ENCODE results near the gene CLEC16A. TPM values are rescaled to one million over a fixed set of nuclear protein-coding genes. Genes with fewer than 3 reads are reported as not detected.
"Not testable (repeated sequence)": the region's sequence is repeated elsewhere in the genome, so short reads cannot be mapped to it uniquely, and the experiment has no call there.

The CLEC16A gene
- total RNA-seq, 1 donor from 2014 or later, result 32.4 TPM

GRCh38 chr16:10939649-10940234 is 4.6 kb upstream of the CLEC16A start:
- DNase-seq (ENCODE audit: extremely low read depth, low read depth, low spot score), result no peak

- no peak for DNase-seq (ENCODE audit: extremely low read depth, low read depth, low spot score)
These were observed 3.8 kb upstream of the CLEC16A start for GRCh38 chr16:10940501-10941079.

- DNase-seq (ENCODE audit: extremely low read depth, low read depth, low spot score), result no peak
These were observed 3.0 kb upstream of the CLEC16A start for GRCh38 chr16:10941127-10941933.

- DNase-seq (ENCODE audit: extremely low read depth, low read depth, low spot score), result not testable (repeated sequence)
These were observed 2.4 kb upstream of the CLEC16A start for GRCh38 chr16:10941935-10942351.

- no peak for DNase-seq (ENCODE audit: extremely low read depth, low read depth, low spot score)
These were observed 1.9 kb upstream of the CLEC16A start, which contains the start of gene DEXI for GRCh38 chr16:10942352-10943063. Gene DEXI (minus strand): TSS chr16:10942468. CDS start chr16:10942005, 463 bp downstream.

GRCh38 chr16:10943064-10943353 is 1.4 kb upstream of the CLEC16A start:
- DNase-seq (ENCODE audit: extremely low read depth, low read depth, low spot score), result no peak

GRCh38 chr16:10945065-10945787 is 862 bp downstream of the CLEC16A start:
- DNase-seq (ENCODE audit: extremely low read depth, low read depth, low spot score), result no peak

GRCh38 chr16:10946308-10946707 is 1.9 kb downstream of the CLEC16A start:
- no peak for DNase-seq (ENCODE audit: extremely low read depth, low read depth, low spot score)

- DNase-seq (ENCODE audit: extremely low read depth, low read depth, low spot score), result no peak
These were observed 2.9 kb downstream of the CLEC16A start for GRCh38 chr16:10947211-10947787.

- DNase-seq (ENCODE audit: extremely low read depth, low read depth, low spot score), result no peak
These were observed 5.1 kb downstream of the CLEC16A start for GRCh38 chr16:10949424-10949970.

GRCh38 chr16:10950393-10950792 is 6.0 kb downstream of the CLEC16A start:
- DNase-seq (ENCODE audit: extremely low read depth, low read depth, low spot score), result no peak

- DNase-seq (ENCODE audit: extremely low read depth, low read depth, low spot score), result no peak
These were observed 6.7 kb downstream of the CLEC16A start for GRCh38 chr16:10951026-10951425.

- no peak for DNase-seq (ENCODE audit: extremely low read depth, low read depth, low spot score)
These were observed 10.5 kb downstream of the CLEC16A start for GRCh38 chr16:10954903-10955302.

- DNase-seq (ENCODE audit: extremely low read depth, low read depth, low spot score), result no peak
These were observed 13.6 kb downstream of the CLEC16A start for GRCh38 chr16:10957771-10958482.

- DNase-seq (ENCODE audit: extremely low read depth, low read depth, low spot score), result no peak
These were observed 14.8 kb downstream of the CLEC16A start for GRCh38 chr16:10959161-10959560.

- DNase-seq (ENCODE audit: extremely low read depth, low read depth, low spot score), result no peak
These were observed 16.9 kb downstream of the CLEC16A start for GRCh38 chr16:10961231-10961630.

- DNase-seq (ENCODE audit: extremely low read depth, low read depth, low spot score), result no peak
These were observed 19.9 kb downstream of the CLEC16A start for GRCh38 chr16:10964039-10964890.

- no peak for DNase-seq (ENCODE audit: extremely low read depth, low read depth, low spot score)
These were observed 20.5 kb downstream of the CLEC16A start for GRCh38 chr16:10964891-10965326.

Data from glomerular endothelial cell (primary cell).